ENCODE measurements around the gene MYO18B.

MYO18B gene

DNA sequence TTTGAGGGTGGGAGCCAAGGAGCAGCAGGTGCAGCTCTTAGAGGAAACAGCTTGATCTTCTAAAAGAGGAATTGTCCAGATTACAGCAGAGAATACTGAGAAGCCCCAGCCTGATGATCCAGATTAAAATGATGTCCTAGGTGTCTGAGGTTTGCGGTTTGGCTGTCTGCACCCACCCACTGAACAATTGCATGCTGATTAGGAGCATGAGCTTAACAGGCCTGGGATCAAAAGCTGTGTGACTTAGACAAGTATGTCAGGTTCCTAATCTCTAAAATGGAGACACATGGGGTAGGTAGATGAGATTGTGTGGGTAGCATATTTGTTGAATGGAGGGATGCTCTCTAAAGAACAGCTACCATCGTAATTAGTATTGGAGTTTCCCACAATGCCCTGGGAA is 260.5 kb downstream of the MYO18B start:
- TF ChIP-seq ARNTL (CRISPR knock-in tag; IDR thresholded peaks at IDR 0.05; ENCODE audit: borderline replicate concordance, low read depth) (no peak), TCF4 (CRISPR knock-in tag; IDR thresholded peaks at IDR 0.05; ENCODE audit: borderline replicate concordance) (no peak), TOX (CRISPR knock-in tag; IDR thresholded peaks at IDR 0.05; ENCODE audit: borderline replicate concordance) (no peak)
- TF ChIP-seq, protein P1, sequence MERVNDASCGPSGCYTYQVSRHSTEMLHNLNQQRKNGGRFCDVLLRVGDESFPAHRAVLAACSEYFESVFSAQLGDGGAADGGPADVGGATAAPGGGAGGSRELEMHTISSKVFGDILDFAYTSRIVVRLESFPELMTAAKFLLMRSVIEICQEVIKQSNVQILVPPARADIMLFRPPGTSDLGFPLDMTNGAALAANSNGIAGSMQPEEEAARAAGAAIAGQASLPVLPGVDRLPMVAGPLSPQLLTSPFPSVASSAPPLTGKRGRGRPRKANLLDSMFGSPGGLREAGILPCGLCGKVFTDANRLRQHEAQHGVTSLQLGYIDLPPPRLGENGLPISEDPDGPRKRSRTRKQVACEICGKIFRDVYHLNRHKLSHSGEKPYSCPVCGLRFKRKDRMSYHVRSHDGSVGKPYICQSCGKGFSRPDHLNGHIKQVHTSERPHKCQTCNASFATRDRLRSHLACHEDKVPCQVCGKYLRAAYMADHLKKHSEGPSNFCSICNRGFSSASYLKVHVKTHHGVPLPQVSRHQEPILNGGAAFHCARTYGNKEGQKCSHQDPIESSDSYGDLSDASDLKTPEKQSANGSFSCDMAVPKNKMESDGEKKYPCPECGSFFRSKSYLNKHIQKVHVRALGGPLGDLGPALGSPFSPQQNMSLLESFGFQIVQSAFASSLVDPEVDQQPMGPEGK (CRISPR knock-in tag; IDR thresholded peaks at IDR 0.05; ENCODE audit: borderline replicate concordance), result no peak
- TF ChIP-seq, protein P2, sequence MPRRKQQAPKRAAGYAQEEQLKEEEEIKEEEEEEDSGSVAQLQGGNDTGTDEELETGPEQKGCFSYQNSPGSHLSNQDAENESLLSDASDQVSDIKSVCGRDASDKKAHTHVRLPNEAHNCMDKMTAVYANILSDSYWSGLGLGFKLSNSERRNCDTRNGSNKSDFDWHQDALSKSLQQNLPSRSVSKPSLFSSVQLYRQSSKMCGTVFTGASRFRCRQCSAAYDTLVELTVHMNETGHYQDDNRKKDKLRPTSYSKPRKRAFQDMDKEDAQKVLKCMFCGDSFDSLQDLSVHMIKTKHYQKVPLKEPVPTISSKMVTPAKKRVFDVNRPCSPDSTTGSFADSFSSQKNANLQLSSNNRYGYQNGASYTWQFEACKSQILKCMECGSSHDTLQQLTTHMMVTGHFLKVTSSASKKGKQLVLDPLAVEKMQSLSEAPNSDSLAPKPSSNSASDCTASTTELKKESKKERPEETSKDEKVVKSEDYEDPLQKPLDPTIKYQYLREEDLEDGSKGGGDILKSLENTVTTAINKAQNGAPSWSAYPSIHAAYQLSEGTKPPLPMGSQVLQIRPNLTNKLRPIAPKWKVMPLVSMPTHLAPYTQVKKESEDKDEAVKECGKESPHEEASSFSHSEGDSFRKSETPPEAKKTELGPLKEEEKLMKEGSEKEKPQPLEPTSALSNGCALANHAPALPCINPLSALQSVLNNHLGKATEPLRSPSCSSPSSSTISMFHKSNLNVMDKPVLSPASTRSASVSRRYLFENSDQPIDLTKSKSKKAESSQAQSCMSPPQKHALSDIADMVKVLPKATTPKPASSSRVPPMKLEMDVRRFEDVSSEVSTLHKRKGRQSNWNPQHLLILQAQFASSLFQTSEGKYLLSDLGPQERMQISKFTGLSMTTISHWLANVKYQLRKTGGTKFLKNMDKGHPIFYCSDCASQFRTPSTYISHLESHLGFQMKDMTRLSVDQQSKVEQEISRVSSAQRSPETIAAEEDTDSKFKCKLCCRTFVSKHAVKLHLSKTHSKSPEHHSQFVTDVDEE (CRISPR knock-in tag; IDR thresholded peaks at IDR 0.05), result no peak
- ATAC-seq, result no peak

DNA sequence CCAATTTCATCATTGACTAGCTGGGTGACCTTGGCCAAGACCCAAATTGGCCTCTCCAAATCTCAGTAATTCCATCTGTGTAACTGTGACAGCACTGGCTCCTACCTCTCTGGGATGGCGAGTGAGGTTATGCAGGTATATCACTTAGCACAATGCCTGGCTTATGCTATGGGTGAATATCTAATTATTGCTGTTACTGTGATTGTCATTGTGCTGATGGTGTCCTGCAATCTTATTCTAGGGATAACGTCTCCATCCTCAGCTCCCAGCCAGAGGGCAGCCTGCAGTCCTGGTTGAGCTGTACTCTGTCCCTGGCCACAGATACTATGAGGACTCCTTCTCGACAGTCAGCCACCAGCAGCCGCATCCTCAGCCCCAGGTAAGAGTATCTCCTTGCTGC is 262.5 kb downstream of the MYO18B start:
- no peak for ATAC-seq
- TF ChIP-seq ZC3H10 (CRISPR knock-in tag; IDR thresholded peaks at IDR 0.05) (no peak), PPARA (CRISPR knock-in tag; IDR thresholded peaks at IDR 0.05; ENCODE audit: borderline replicate concordance) (no peak), GLIS3 (CRISPR knock-in tag; IDR thresholded peaks at IDR 0.05) (no peak), BACH2 (CRISPR knock-in tag; IDR thresholded peaks at IDR 0.05; ENCODE audit: borderline replicate concordance) (no peak), TOX (CRISPR knock-in tag; IDR thresholded peaks at IDR 0.05; ENCODE audit: borderline replicate concordance) (no peak), ZNF8 (CRISPR knock-in tag; IDR thresholded peaks at IDR 0.05) (no peak), ZFP3 (CRISPR knock-in tag; IDR thresholded peaks at IDR 0.05) (no peak), ESRRG (CRISPR knock-in tag; IDR thresholded peaks at IDR 0.05) (no peak), ZNF565 (CRISPR knock-in tag; conservative IDR thresholded peaks at IDR 0.05; ENCODE audit: low read depth) (no peak), CSDC2 (CRISPR knock-in tag; IDR thresholded peaks at IDR 0.05) (no peak), SNAI2 (CRISPR knock-in tag; IDR thresholded peaks at IDR 0.05) (no peak), ZNF70 (CRISPR knock-in tag; IDR thresholded peaks at IDR 0.05) (no peak), ZFP30 (CRISPR knock-in tag; IDR thresholded peaks at IDR 0.05) (no peak), ARNTL (CRISPR knock-in tag; IDR thresholded peaks at IDR 0.05; ENCODE audit: borderline replicate concordance, low read depth) (no peak)
- TF ChIP-seq, protein P2 (CRISPR knock-in tag; IDR thresholded peaks at IDR 0.05), result no peak
- TF ChIP-seq, protein P3, sequence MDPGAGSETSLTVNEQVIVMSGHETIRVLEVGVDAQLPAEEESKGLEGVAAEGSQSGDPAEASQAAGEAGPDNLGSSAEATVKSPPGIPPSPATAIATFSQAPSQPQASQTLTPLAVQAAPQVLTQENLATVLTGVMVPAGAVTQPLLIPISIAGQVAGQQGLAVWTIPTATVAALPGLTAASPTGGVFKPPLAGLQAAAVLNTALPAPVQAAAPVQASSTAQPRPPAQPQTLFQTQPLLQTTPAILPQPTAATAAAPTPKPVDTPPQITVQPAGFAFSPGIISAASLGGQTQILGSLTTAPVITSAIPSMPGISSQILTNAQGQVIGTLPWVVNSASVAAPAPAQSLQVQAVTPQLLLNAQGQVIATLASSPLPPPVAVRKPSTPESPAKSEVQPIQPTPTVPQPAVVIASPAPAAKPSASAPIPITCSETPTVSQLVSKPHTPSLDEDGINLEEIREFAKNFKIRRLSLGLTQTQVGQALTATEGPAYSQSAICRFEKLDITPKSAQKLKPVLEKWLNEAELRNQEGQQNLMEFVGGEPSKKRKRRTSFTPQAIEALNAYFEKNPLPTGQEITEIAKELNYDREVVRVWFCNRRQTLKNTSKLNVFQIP (CRISPR knock-in tag; IDR thresholded peaks at IDR 0.05; ENCODE audit: borderline replicate concordance, low read depth), result no peak
- TF ChIP-seq, protein P1 (CRISPR knock-in tag; IDR thresholded peaks at IDR 0.05; ENCODE audit: borderline replicate concordance), result no peak
- TF ChIP-seq, protein P4, sequence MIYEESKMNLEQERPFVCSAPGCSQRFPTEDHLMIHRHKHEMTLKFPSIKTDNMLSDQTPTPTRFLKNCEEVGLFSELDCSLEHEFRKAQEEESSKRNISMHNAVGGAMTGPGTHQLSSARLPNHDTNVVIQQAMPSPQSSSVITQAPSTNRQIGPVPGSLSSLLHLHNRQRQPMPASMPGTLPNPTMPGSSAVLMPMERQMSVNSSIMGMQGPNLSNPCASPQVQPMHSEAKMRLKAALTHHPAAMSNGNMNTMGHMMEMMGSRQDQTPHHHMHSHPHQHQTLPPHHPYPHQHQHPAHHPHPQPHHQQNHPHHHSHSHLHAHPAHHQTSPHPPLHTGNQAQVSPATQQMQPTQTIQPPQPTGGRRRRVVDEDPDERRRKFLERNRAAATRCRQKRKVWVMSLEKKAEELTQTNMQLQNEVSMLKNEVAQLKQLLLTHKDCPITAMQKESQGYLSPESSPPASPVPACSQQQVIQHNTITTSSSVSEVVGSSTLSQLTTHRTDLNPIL (CRISPR knock-in tag; IDR thresholded peaks at IDR 0.05; ENCODE audit: low read depth), result no peak
- TF ChIP-seq, protein P5, sequence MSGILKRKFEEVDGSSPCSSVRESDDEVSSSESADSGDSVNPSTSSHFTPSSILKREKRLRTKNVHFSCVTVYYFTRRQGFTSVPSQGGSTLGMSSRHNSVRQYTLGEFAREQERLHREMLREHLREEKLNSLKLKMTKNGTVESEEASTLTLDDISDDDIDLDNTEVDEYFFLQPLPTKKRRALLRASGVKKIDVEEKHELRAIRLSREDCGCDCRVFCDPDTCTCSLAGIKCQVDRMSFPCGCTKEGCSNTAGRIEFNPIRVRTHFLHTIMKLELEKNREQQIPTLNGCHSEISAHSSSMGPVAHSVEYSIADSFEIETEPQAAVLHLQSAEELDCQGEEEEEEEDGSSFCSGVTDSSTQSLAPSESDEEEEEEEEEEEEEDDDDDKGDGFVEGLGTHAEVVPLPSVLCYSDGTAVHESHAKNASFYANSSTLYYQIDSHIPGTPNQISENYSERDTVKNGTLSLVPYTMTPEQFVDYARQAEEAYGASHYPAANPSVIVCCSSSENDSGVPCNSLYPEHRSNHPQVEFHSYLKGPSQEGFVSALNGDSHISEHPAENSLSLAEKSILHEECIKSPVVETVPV (CRISPR knock-in tag; IDR thresholded peaks at IDR 0.05), result no peak
